Loucy (cell line): ENCODE results near the gene ISG20L2.

Experiments used
- EZH2phosphoT487 ChIP-seq: fragments of 200-600 bp; IDR thresholded peaks from 2 replicates; pipeline ENCODE4 v1.6.1; 2018; ENCODE audit warnings: antibody characterized with exemption, mild to moderate bottlenecking, moderate library complexity, borderline replicate concordance
- TF ChIP-seq, protein P1 (sequence below): fragments of 200-600 bp; sonication (generic); conservative IDR thresholded peaks from 2 replicates; pipeline ENCODE4 v1.5.1; 2014; ENCODE audit warnings: mild to moderate bottlenecking, antibody characterized with exemption, low read length

DNA sequence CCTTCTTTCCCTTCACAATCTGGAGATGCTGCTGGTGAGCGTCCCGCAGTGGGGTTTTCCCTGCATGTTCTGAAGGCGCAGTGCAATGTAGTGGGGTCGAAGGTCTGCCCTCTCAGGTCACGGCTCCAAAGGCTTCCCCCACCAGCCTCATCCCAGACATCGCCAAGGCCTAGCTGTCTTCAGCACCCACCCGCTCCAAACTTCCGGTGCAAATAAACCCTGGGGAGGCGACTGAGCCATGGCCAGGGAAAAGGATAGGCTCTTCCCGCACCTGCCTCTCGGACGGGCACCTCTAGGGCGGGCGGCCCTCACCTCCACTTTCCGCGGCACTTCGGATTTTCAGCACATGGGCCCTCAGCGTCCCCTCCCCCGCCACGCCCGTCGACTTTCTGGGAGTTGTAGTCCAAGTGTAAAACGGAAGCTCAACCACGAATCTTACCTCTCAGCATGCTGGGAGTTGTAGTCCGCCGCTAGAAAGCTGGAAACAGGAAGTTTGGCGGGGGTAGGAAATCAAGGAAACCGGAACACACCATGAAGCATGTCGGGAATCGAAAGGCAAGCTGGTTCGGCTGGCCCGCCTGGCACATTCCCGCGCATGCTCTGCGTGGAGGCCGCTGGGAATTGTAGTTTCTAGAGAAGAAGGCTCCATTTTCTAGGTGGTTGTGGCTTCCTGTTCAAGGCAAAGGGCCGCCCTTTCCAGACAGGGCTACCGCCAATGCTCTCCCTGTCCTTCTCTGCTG, 12.3 kb upstream of the ISG20L2 start, which contains the start of gene MRPL24:
- TF ChIP-seq, protein P1, sequence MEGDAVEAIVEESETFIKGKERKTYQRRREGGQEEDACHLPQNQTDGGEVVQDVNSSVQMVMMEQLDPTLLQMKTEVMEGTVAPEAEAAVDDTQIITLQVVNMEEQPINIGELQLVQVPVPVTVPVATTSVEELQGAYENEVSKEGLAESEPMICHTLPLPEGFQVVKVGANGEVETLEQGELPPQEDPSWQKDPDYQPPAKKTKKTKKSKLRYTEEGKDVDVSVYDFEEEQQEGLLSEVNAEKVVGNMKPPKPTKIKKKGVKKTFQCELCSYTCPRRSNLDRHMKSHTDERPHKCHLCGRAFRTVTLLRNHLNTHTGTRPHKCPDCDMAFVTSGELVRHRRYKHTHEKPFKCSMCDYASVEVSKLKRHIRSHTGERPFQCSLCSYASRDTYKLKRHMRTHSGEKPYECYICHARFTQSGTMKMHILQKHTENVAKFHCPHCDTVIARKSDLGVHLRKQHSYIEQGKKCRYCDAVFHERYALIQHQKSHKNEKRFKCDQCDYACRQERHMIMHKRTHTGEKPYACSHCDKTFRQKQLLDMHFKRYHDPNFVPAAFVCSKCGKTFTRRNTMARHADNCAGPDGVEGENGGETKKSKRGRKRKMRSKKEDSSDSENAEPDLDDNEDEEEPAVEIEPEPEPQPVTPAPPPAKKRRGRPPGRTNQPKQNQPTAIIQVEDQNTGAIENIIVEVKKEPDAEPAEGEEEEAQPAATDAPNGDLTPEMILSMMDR = no peak
- TF ChIP-seq EZH2phosphoT487 = no peak
